Keratinocyte (primary cell): ENCODE results near the gene PLB1. TPM values are rescaled to one million over a fixed set of nuclear protein-coding genes. Genes with fewer than 3 reads are reported as not detected.

Experiments
- DNase-seq: peaks from one replicate; pipeline ENCODE4 v3.0.0-alpha.2; 2011; ENCODE audit warnings: low read depth, missing footprints, low spot score
- FAIRE-seq: peaks from 2 replicates; lab custom pipeline; 2011; peaks lifted over from hg19 to GRCh38; lab: Jason Lieb, UNC
- H2AFZ ChIP-seq: 2 replicates; pipeline ENCODE4 v1.6.0; 2012; ENCODE audit warnings: low read length, control low read depth, inconsistent platforms; ENCODE audit not compliant: control insufficient read depth
- H3K27ac ChIP-seq: 2 replicates; pipeline ENCODE4 v1.5.1; 2011; ENCODE audit warnings: low read length; ENCODE audit not compliant: control insufficient read depth, insufficient read depth
- H3K27me3 ChIP-seq: 3 replicates; pipeline ENCODE4 v1.6.0; 2011; ENCODE audit warnings: low read length; ENCODE audit not compliant: control insufficient read depth, insufficient read depth; ENCODE audit errors: extremely low read depth
- H3K36me3 ChIP-seq, 2 experiments: 2 replicates in 1 of 2; 3 replicates in 1 of 2; pipeline ENCODE4 v1.5.1; 2011; ENCODE audit warnings: low read length in 2 of 2, mild to moderate bottlenecking in 1 of 2; ENCODE audit not compliant: control insufficient read depth in 2 of 2, insufficient read depth in 2 of 2; ENCODE audit errors: extremely low read depth in 1 of 2
- H3K4me1 ChIP-seq: 3 replicates; pipeline ENCODE4 v1.5.1; 2011; ENCODE audit warnings: low read length; ENCODE audit not compliant: control insufficient read depth, insufficient read depth; ENCODE audit errors: extremely low read depth
- H3K4me2 ChIP-seq: 3 replicates; pipeline ENCODE4 v1.6.0; 2011; ENCODE audit warnings: low read depth, low read length; ENCODE audit not compliant: control insufficient read depth, insufficient read depth; ENCODE audit errors: extremely low read depth
- H3K4me3 ChIP-seq, 3 experiments: fragments of 200-600 bp in 1 of 3; sonication (generic) in 1 of 3; 2 replicates in 2 of 3; 3 replicates in 1 of 3; pipeline ENCODE4 v1.5.1; 2011 to 2016; ENCODE audit warnings: low read length in 3 of 3, mild to moderate bottlenecking in 3 of 3, control low read depth in 2 of 3, inconsistent platforms in 1 of 3, low read depth in 1 of 3, mixed read lengths in 1 of 3, mixed run types in 1 of 3, moderate library complexity in 1 of 3; ENCODE audit not compliant: control insufficient read depth in 2 of 3, insufficient read depth in 2 of 3; ENCODE audit errors: extremely low read depth in 1 of 3
- H3K79me2 ChIP-seq: 2 replicates; pipeline ENCODE4 v1.6.0; 2012; ENCODE audit warnings: low read length; ENCODE audit not compliant: control insufficient read depth, insufficient read depth
- H3K9ac ChIP-seq: 3 replicates; pipeline ENCODE4 v1.6.0; 2011; ENCODE audit warnings: low read length; ENCODE audit not compliant: control insufficient read depth, insufficient read depth; ENCODE audit errors: extremely low read depth
- H3K9me1 ChIP-seq: 3 replicates; pipeline ENCODE4 v1.6.0; 2011; ENCODE audit warnings: low read length; ENCODE audit not compliant: control insufficient read depth, insufficient read depth; ENCODE audit errors: extremely low read depth
- H3K9me3 ChIP-seq: 2 replicates; pipeline ENCODE4 v1.5.1; 2012; ENCODE audit warnings: low read depth, low read length; ENCODE audit not compliant: control insufficient read depth
- H4K20me1 ChIP-seq: 3 replicates; pipeline ENCODE4 v1.6.0; 2011; ENCODE audit warnings: low read length; ENCODE audit not compliant: control insufficient read depth, insufficient read depth; ENCODE audit errors: extremely low read depth
- CTCF ChIP-seq, 3 experiments: IDR thresholded peaks in 1 of 3; conservative IDR thresholded peaks in 1 of 3; optimal IDR thresholded peaks in 1 of 3; 2 replicates in 2 of 3; 3 replicates in 1 of 3; pipeline versions ENCODE3 to v1.5.1; 2011; ENCODE audit warnings: low read length in 3 of 3, mild to moderate bottlenecking in 3 of 3, moderate library complexity in 2 of 3, control low read depth in 1 of 3, inconsistent platforms in 1 of 3; ENCODE audit not compliant: insufficient read depth in 2 of 3; ENCODE audit errors: extremely low read depth in 1 of 3
- EZH2 ChIP-seq: IDR thresholded peaks from one replicate; pipeline ENCODE4 v1.6.1; 2012; ENCODE audit warnings: inconsistent platforms, mild to moderate bottlenecking, low read length, moderate library complexity
- dilution Hi-C: fragments of 300-500 bp; cut with MboI; formaldehyde crosslinking; loops from one replicate; pipeline ENCODE4 v1.7.0; 2020; ENCODE audit warnings: low sequenced_read_pairs; ENCODE audit not compliant: extremely low pct_ligation_motif_present
- polyA plus RNA-seq, 5 experiments: library from polyadenylated mRNA; depleted of rRNA in 3 of 5; stranded (reverse) in 3 of 5; stranded (forward) in 1 of 5; unstranded in 1 of 5; fragments of >200 nt; gene quantifications; 1 replicate in 1 of 5; 2 replicates in 3 of 5; 3 replicates in 1 of 5; pipeline versions ENCODE4 v1.2.1 to v1.2.3, GENCODE V29; 2011 to 2012; ENCODE audit warnings: missing spikeins in 2 of 5, low read depth in 1 of 5, low replicate concordance in 1 of 5

The PLB1 gene
- polyA plus RNA-seq, 1 donor (not counting 4 experiments of a cell fraction or from before 2014, with no cell fraction given): 6.7 TPM

GRCh38 chr2:28627722-28628480 lies 132.0 kb downstream of the PLB1 start:
- H3K9ac ChIP-seq: no peak overlapping the region
- dilution Hi-C loops: no loop called here

GRCh38 chr2:28628506-28628905 lies 132.6 kb downstream of the PLB1 start:
- Histone ChIP-seq H3K4me2 (no peak overlapping the region), H3K4me1 (peaks cover 8% of the 10 kb centered on the region)
- dilution Hi-C loops: no loop called here

More at GRCh38 chr2:28627722-28628480, 132.0 kb downstream of the PLB1 start:
- Histone ChIP-seq H4K20me1 (no peaks in the 10 kb centered on the region), H3K4me2 (no peak overlapping the region), H3K4me1 (peaks cover 5% of the 10 kb centered on the region), H3K4me3 (no peak overlapping the region), H2AFZ (no peak overlapping the region), H3K27me3 (no peaks in the 10 kb centered on the region), H3K9me1 (no peaks in the 10 kb centered on the region), H3K9me3 (no peaks in the 10 kb centered on the region), H3K27ac (no peak overlapping the region), H3K36me3 (no peaks in the 10 kb centered on the region), H3K79me2 (no peaks in the 10 kb centered on the region)
- DNase-seq: no peak
- TF ChIP-seq EZH2 (no peak), CTCF (optimal IDR thresholded peaks at IDR 0.05 in 1 of 3, IDR thresholded peaks at IDR 0.05 in 1 of 3, conservative IDR thresholded peaks at IDR 0.05 in 1 of 3; ENCODE audit: extremely low read depth in 1 of 3, insufficient read depth in 2 of 3, low read length in 3 of 3) (no peak)
- no peak for FAIRE-seq

More at GRCh38 chr2:28628506-28628905, 132.6 kb downstream of the PLB1 start:
- DNase-seq: no peak
- no peak for TF ChIP-seq CTCF (optimal IDR thresholded peaks at IDR 0.05 in 1 of 3, IDR thresholded peaks at IDR 0.05 in 1 of 3, conservative IDR thresholded peaks at IDR 0.05 in 1 of 3; ENCODE audit: extremely low read depth in 1 of 3, insufficient read depth in 2 of 3, low read length in 3 of 3)
- no peaks in the 10 kb centered on the region for H3K79me2 ChIP-seq
- H2AFZ ChIP-seq: no peak overlapping the region
- no peaks in the 10 kb centered on the region for H3K9me1 ChIP-seq
- FAIRE-seq: no peak
- H3K36me3 ChIP-seq: no peaks in the 10 kb centered on the region
- H3K9ac ChIP-seq: no peak overlapping the region
- H4K20me1 ChIP-seq: no peaks in the 10 kb centered on the region
- H3K27me3 ChIP-seq: no peaks in the 10 kb centered on the region
- no peaks in the 10 kb centered on the region for H3K9me3 ChIP-seq
- no peak overlapping the region for H3K27ac ChIP-seq
- H3K4me3 ChIP-seq: no peak overlapping the region
